C4-2B (cell line): ENCODE measurements around the gene FITM2.

Experiments
- H3K27ac ChIP-seq: fragments of 450-650 bp; 2 replicates; pipeline ENCODE4 v1.5.1; 2017
- ZFX ChIP-seq: fragments of 450-650 bp; IDR thresholded peaks from 2 replicates; pipeline ENCODE4 v1.6.1; 2017
- TF ChIP-seq, protein P1 (sequence below): fragments of 450-650 bp; conservative IDR thresholded peaks from 2 replicates; pipeline ENCODE4 v1.5.1; 2017; ENCODE audit warnings: mild to moderate bottlenecking

The FITM2 gene

DNA sequence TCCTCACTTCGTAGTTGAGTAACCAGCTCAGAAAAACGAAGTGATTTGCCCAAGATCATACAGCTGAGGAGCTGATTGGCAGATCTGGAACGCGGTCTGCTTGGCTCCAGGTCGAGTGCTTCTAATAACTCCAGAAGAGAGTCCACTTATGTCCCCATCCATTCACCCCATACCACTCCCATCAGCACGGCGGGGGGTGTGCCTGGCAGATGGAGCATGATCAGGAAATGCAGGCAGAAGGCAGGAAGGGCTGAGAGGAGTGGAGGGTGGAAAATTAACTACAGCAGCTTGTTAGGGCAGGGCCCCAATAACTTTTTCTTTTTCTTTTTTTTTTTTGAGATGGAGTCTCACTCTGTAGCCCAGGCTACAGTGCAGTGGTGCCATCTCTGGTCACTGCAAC is 15.0 kb downstream of the FITM2 start:
- H3K27ac ChIP-seq, result no peak overlapping the region
- no peak for TF ChIP-seq ZFX
- TF ChIP-seq, protein P1, sequence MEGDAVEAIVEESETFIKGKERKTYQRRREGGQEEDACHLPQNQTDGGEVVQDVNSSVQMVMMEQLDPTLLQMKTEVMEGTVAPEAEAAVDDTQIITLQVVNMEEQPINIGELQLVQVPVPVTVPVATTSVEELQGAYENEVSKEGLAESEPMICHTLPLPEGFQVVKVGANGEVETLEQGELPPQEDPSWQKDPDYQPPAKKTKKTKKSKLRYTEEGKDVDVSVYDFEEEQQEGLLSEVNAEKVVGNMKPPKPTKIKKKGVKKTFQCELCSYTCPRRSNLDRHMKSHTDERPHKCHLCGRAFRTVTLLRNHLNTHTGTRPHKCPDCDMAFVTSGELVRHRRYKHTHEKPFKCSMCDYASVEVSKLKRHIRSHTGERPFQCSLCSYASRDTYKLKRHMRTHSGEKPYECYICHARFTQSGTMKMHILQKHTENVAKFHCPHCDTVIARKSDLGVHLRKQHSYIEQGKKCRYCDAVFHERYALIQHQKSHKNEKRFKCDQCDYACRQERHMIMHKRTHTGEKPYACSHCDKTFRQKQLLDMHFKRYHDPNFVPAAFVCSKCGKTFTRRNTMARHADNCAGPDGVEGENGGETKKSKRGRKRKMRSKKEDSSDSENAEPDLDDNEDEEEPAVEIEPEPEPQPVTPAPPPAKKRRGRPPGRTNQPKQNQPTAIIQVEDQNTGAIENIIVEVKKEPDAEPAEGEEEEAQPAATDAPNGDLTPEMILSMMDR, result no peak

GRCh38 chr20:44291754-44292153 is 19.2 kb downstream of the FITM2 start:
- H3K27ac ChIP-seq, result no peak overlapping the region
- TF ChIP-seq ZFX, result no peak
- TF ChIP-seq, protein P1, result no peak

DNA sequence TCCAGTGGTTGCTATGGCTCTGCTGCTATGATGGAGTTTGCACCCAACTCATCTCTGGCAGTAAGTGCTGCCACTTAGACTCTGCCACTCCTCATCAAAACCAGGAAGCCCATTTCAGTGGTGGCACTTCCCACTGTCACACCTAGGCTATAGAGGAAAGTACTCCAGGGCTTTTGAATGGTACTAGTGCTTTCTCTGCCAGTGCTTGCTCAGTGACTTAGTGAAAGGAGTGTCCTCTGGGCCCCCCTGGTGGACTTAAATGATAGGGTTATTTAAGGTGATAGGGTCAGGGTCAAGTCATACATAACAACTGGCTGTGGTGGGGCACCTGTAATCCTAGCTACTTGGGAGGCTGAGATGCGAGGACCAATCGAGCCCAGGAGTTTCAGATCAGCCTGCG is 22.8 kb downstream of the FITM2 start:
- TF ChIP-seq ZFX, result no peak
- TF ChIP-seq, protein P1, result no peak
- H3K27ac ChIP-seq, result no peak overlapping the region

DNA sequence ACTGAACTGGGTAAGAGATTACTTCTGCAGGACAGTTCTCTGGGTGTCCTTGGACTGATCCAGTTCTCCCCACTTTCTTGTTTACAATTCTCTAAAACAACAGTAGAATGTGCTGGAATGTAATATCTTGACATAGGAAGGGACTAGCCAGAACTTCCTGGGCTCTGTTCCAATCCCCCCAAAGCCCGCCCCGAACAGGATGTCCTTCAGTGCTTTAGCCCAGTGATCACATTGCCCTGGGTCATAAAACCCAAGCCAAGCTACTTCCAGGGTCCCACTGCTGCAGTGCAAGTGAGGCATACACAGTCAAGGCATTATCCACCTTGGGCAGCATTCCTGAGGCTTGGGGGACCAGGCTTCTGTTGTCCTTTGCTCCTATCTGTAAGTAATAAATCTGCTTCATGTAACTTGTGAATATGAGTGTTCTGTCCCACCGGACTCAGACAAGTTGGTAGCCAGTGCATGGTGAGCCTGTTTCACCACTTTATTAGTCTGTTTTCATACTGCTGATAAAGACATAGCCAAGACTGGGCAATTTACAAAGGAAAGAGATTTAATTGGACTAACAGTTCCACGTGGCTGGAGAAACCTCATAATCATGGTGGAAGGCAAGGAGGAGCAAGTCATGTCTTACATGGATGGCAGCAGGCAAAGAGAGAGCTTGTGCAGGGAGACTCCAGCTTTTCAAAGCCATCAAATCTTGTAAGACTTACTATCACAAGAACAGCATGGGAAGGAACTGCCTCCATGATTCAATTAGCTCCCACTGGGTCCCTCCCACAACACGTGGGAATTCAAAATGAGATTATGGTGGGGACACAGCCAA is 23.5 kb downstream of the FITM2 start:
- no peak overlapping the region for H3K27ac ChIP-seq
- TF ChIP-seq, protein P1, result no peak
- TF ChIP-seq ZFX, result no peak

DNA sequence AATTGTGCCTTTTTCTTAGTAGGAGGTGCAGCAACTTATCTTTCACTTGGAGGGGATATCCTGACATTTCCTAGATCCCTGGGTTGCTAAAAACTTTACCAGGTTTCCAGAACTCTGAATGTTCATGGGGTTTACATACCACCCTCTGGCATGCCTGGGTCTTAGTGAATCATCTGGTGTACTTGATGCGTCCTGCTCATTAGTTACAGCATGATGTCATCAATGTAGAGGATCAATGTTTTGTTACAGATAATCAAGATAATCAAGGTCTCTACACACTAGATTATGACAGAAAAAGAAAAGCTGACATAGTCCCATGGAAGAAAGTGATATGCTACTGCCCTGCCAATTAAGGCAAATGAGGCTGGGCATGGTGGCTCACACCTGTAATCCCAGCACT is 27.0 kb downstream of the FITM2 start:
- TF ChIP-seq, protein P1, result no peak
- TF ChIP-seq ZFX, result no peak
- no peak overlapping the region for H3K27ac ChIP-seq

GRCh38 chr20:44282192-44282591 is 28.8 kb downstream of the FITM2 start:
- no peak for TF ChIP-seq ZFX
- TF ChIP-seq, protein P1, result no peak
- H3K27ac ChIP-seq, result no peak overlapping the region

GRCh38 chr20:44280387-44280786 is 30.6 kb downstream of the FITM2 start:
- no peak for TF ChIP-seq ZFX
- TF ChIP-seq, protein P1, result no peak
- H3K27ac ChIP-seq, result no peak overlapping the region
